ENCODE results near the gene ACTRT2.

Gene ACTRT2

DNA sequence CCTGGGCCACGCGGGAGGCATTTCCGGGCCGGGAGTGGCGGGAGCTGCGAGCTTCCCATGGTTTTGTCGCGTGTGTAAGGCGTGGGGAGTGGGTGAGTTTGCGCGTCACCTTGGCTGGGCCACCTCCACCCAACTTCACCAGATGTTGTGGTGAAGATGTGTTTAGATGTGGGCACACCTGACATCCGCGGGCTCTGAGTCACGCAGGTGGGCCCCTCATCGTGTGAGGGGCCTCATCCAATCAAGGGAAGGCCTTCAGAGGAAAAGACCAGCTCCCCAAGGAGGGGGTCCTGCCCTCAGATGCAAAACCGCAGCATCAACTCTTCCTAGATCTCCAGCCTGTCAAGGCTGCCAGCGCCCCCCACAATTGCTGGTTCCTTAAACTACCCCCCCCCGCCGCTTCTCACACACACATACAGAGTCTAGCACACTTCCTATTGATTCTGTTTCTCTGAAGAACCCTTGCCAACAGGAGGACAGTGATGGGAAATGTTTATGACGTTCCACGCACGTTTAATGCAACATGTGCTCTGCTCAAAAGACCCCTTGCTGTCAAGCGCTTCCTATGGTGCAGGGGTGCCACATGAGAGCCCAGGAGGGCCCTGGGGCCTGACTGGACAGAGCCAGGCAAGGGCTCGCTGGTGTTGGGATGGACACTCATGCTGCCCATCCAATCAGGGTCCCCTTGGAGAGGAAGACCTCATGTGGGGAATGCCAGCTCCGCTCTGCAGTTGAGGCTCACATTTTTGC lies 11.9 kb downstream of the ACTRT2 start:
- DNase-seq (ENCODE audit: low spot score): no peak

DNA sequence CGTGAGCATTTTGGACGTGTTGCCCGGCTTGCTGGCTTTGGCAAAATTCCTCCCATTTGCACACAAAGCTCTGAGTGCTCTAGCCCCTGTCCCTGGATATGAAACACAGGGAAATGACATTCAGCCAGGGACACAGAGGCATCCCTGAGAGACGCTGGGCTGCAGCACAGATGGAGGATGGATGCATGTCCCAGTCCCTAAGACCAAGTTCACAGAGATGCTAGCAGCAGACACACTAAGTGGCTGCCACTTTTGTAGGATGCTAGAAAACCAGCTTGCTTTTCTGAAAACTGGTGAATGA lies 12.5 kb downstream of the ACTRT2 start:
- DNase-seq (ENCODE audit: low spot score): no peak

DNA sequence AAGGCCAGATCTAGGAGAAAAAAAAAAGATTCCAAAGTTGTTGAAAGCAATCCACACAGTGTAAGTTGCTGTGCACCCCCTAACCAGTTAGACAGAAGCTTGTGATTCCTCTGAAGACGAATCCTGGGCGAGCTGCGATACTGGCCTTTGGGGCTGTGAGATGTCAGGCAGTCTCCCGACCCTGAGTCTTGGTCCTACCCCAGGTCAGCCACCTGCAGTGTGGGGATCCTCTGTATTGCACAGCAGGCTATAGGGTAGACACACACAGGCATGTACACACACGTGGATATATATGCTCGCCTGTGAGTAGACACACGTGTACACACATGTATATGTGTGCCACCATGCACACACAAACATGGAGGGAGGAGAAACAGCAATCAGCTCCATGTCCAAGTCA lies 12.9 kb downstream of the ACTRT2 start:
- DNase-seq (ENCODE audit: low spot score): no peak

DNA sequence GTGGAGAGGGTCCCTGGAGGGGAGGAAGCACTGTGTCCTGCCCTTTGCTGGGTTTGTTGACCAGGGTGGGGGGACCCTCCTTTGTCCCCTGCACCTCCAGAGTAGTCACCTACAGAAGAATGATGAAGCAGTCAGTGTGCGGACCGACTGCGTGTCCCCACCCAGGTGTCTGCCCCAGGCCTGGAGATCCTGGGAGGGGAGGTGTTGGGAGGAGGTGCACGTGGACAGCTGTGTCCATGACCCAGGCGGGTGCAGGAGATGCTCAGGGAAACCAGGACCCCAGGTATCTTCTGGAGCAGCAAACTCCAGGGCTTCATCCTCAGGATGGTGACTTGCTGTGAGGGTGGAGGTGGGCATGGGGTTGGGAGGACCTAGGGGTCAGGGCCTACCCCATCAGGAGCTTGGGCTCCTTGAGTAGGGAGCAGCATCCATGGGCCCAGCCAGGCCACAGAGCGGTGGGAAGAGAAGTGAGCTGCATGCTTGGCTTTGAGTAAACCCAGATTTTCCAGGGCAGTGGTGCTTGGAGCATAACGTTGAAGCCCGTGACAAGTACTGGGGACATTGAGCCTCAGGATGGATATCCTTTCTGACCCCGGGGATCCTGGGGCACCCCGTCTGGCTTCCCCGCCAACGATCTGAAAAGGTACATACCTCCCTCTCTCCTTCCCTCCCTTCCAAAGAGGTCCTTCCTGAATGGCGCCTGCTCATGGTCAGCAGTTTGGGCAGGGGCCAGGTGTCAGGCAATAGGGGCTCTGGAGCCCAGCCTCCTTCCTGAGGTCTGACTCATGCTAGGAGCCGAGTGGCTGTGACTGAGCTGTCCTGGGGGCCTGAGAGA lies 13.7 kb downstream of the ACTRT2 start:
- no peak for DNase-seq (ENCODE audit: low spot score)

DNA sequence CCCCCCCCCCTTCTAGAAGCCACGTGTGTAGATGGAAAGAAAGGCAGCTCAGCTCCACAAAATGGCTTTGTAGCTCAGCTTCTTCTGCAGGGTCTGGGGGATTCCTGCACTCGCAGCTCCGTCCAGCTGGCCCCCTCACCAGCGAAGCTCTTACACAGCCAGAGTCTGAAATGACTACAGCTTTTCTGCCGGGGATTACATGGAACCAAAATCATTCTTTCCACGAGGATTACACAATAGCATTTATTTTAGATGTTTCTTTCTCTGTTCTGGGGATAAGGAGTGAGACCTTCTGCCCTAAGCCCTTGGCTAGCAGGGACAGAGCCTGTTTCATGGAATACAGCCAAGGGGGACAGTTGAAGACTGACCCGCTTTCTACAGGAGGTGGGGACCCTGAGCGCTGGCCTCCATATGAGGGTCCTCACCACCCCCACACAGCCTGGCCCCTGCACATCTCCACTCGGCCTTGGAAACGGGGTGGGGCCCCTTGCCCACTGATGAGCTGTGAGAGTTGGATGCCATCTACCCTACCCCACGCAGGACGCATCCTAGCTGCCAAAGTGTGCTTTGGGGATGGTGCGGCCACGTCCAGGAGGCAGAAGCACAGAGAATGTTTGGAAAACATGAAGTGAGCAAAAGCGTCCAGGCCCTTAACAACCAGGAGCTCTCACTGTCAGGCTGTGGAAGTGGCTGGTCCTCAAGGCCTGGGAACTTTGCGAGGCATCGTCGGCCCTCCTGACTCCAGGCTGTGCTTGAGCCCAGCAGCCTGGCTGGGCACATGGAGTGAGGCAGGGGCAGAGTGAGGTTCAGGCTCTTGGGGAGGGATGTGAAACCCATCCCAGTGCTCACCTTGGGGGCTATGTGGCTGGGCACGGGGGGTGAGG lies 14.5 kb downstream of the ACTRT2 start:
- DNase-seq (ENCODE audit: low spot score): no peak

DNA sequence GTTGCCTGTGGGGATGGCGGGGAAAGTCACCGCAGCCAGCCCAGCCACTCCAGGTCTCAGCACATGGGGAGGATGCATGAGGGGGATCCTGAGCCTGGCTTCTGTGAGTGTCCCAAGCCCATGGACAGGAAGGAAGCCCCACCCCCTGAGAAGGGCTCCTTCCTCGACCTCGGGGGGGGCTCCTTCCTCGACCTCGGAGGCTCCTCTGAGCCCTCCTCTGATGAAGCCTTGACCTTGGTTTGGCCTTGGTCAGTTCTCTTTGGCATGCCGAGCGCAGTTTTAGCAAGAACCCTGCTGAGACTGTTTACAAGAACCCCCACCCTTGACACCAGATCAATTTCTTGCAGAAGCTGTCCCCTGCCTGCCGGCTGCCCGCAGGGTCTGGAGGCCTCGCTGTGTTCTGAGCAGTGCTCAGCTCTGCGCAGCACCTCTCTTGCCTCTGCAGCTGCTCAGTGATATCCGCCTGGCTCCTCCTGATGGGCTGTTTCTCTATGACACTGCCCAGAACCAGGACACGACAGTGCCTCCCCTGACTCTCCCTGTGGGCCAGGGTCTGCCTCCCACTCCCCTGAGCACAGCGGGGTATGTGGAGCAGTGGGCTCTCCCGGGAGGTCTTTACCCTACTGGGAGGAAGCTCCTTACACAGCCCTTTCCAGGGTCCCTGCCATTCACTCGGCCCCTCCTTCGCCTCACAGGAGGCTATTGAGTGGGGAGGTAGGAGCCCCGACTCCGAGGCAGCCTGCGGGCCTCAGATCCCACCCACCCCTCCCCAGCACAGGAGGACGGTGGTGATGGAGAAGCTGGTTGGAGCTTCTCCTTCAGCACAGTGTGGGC lies 15.4 kb downstream of the ACTRT2 start:
- DNase-seq (ENCODE audit: low spot score): no peak

DNA sequence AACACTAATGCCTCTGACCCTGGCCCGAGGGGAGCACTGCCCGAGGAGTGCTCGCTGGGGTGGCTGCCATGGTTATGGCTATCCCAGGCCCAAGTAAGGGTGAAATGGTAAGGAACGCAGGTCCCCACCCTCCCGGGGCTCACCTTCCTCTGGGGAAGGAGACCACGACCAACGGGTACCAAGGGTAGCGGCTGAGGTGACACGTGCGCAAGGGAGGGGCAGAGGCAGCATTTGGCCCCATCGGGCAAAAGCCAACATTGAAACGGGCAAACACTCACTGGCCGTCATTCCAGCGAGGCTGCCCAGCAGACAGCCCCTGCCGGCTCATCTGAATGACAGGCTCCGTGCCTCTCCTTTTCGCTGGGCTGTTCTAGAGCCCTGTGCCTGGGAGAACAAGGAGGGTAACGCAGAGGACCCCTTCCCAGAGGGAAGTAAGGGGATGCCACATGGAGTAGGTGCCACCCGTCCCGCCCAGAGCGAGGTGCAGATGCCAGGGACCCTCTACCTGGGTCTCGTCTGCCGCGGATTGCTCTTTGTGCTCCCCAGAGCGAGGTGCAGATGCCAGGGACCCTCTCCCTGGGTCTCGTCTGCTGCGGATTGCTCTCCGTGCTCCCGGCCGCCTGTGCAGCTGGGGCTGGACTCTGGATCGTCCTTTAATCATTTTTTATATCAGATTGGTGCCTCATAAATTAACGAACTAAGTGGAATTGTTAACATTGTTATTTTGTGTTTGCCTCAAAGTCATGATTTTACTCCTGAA lies 16.2 kb downstream of the ACTRT2 start:
- DNase-seq (ENCODE audit: low spot score): no peak

DNA sequence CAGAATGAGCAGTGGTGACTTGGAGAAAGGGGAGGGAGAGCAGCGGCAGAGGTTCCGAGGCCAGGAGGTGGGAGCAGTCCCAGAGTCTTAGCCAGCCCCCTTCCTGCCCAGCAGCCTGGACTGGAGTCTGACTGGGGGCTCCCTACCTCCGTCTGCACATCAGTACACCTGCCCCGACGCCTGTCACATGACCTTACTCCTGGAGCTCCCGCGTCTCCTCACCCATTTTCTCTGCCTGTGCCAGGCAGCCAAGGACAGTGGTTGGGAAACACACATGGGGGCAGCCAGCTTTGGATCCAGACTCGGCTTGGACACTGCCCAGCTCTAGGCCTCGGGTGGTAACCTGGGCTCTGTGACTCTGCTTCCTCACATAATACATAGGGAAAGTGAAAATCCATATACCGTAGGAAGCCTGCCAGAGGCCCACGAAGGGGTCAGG lies 16.9 kb downstream of the ACTRT2 start:
- DNase-seq (ENCODE audit: low spot score): no peak

DNA sequence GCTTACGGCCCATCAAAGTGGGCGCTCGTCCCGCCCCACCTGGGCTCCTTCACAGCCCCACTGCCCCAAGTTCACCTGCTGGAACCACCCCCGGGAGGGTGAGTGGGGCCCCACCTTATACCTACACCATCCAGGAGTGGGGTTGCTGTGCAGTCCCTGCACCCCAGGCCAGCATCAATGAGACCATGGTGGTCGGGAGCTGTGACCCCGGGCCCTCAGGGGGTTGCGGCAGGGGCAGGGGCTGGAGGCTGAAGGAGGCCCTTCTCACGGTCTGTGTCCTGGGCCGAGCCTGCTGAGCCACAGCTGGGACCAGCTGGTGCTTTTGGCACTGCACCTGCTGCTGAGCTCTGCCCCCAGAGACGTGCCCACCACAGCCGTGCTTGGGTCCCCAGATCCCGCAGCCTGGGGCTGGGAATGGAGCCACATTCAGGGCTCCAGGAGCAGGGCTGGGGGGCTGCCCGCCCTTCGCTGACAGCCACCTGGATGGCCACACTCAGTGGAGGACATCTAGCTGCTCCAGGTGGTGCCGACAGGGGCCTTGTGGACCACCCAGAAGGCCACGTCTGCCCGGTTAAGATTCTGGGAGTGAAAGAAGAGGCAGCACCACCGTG lies 17.4 kb downstream of the ACTRT2 start:
- DNase-seq (ENCODE audit: low spot score): no peak

DNA sequence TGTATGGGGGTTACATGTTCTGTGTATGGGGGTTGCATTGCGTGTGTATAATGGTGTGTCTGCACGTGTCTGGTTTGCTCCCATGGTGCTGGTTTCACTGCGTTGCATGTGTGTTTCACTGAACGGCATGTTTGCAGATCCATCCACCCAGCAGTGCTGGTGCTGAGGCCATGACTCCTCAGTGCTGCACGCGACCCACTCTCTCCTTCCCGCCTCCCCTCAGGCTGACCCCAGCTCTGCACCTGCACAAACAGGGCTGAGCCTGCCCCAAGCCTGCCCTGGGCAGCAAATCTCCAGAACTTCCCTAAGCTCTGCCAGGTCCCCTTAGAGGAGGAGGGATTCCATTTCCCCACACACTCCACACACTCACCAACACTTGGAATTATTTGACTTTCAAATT lies 18.7 kb downstream of the ACTRT2 start:
- no peak for DNase-seq (ENCODE audit: low spot score)

DNA sequence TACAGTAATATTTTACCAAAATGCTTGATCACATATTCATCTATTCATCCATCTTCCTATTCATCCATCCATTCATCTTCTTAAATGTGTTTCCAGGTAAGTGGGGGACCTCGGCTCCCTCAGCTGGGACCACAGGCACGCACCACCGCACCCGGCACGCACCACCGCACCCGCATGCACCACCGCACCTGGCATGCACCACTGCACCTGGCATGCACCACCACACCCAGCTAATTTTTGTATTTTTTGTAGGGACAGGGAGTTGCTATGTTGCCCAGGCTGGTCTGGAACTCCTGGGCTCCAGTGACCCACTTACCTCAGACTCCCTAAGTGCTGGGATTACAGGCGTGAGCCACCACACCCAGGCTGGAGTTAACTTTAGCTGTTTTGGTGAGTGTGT lies 21.2 kb downstream of the ACTRT2 start:
- no peak for DNase-seq (ENCODE audit: low spot score)

DNA sequence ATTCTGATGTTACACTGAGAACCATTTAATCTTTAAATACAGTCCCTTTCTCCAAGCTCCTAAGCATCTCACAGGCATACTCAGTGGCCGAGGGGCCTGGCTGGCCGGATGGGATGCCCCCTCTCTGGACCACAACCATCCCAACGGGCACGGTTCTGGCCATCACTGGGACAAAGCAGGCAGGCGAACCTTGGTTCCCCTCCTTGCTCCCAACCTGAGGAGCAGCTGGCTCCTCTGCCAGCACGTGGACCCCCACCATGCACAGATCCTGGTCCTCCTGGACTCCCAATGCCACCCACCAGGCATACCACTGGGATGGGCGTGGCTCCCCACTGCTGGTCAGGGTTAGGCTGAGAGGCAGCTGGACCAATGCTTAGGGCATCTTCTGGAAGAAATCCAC lies 27.9 kb downstream of the ACTRT2 start:
- no peak for DNase-seq (ENCODE audit: low spot score)

DNA sequence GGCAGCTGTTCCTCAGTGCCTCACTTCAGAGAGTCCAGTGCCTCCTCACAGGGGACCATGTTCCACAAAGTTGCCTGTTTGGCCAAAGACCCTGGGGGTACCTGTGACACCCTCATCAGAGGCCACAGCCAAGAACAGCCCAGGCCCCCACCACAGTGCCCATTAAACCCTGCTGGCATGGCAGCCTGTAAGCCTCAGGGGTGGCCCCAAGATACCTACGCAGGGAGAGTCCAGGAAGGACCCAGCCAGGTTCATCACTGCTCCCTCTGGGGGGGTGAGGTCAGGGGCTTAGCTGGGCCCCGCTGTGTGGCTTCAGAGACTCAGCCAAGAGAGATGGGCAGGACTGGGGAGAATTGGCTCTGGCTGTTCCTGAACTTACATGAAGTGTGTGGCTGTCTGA lies 28.6 kb downstream of the ACTRT2 start:
- DNase-seq (ENCODE audit: low spot score): no peak

DNA sequence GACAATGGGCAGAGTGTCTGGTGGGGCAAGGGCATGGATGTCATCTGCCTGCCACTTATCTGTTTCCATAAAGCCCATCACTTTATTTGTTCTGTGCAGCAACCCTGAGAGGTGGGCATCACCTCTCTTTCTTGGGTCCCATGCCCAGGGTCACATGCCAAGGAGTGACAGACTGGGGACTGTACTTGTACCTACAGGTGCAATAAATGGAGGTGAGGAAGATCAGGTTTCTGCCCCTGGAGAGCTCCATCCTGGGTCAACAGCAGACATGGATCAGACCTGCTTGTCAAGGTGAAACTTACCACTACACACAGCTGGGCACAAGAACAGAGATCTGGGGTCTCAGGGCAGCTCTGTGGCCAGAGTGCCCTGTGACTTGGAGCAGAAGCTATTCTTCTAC lies 29.3 kb downstream of the ACTRT2 start:
- no peak for DNase-seq (ENCODE audit: low spot score)

DNA sequence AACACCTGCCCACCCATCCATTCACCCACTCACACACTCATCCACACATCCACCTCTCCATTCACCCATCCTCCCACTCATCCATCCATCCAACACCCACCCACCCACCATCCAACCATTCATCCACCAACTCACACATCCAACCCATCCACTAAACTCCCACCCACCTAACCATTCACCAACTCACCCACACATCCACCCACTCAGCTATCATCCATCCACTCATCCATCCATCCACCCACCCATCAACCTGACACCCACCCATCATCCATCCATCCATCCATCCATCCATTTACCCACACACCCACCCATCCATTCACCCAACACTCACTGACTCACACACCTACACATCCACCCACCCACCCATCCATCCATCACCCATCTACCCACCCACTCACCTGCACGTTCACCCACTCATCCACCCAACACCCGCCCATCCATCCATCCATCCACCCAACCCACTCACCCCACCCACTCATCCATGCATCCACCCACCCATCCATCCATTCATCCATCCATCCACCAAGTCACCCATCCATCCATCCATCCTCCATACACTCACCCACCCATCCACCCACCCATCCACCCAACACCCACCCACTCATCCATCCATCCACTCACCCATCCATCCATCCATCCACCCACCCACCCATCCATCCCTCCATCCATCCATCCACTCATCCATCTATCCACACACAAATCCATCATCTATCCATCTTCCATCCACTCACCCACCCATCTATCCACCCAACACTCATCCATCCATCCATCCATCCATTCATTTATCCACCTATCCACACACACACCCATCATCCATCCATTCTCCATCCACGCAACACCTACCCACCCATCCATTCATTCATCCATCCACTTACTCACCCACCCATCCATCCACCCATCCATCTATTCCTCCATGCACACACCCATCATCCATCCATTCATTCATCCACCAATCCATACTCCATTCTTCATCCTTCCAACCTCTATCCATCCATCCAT lies 30.3 kb downstream of the ACTRT2 start:
- no peak for DNase-seq (ENCODE audit: low spot score)

DNA sequence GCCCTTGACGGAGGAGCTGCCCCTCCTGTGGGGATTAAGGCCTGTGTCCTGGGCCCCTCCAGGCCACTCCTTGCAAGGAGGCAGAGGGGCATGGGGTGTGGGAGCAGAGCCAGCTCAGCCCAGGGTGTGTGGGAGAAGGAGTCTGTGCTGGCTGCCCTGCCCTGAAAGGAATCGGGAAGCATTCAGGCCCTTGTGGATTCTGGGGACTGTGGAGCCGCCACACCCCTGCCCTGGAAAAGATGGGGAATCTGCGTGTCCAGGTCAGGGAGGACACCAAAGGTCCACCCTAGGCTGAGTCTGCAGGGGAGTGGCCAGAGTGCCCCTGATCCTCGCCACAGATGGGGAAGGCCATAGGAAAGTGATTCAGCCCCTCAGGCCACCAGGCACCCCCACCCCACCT lies 31.2 kb downstream of the ACTRT2 start:
- DNase-seq (ENCODE audit: low spot score): no peak

DNA sequence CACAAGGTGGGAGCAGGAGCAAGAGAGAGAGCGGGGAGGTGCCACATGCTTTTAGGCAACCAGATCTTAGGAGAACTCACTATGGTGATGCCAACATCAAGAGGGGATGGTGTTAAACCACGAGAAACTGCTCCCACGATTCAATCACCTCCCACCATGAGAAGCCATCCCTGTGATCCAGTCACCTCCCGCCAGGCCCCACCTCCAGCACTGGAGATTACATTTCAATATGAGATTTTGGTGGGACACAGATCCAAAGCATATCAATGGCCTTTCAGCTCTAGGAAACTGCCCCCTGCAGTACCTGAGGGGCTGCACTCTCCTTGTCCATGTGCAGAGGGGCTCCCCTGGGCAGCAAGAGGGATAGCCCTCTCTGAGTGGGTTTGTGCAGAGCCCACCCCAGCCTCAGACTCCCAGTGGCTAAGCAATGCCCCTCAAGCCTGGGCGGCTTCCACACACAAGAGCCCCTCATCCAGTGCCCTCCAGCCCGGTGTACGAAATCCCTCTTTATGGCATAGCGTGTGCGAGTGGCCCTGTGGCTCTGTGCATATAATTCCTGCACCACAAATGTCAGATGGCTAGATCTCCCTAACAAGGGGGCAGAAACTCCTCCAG lies 32.2 kb downstream of the ACTRT2 start:
- DNase-seq (ENCODE audit: low spot score): no peak

DNA sequence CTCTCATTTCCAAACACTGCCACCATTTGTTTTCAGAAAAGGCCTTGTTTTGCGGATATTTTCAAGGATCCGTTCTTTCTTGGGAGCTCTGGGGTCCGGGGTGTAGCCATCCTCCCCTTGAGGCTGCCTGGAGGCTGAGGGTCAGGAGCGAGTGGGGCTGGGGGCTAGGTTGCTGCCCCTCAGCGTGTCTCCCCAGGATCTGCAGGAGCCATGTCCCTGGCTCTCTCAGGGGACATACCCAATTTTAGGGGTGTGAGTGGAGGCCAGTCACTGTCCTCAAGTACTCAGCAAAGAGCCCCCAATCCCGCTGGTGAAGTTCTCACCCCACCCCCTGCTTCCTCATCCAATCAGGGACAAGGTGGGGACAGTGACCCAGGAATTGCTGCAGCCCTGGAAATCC lies 32.7 kb downstream of the ACTRT2 start:
- DNase-seq (ENCODE audit: low spot score): no peak

DNA sequence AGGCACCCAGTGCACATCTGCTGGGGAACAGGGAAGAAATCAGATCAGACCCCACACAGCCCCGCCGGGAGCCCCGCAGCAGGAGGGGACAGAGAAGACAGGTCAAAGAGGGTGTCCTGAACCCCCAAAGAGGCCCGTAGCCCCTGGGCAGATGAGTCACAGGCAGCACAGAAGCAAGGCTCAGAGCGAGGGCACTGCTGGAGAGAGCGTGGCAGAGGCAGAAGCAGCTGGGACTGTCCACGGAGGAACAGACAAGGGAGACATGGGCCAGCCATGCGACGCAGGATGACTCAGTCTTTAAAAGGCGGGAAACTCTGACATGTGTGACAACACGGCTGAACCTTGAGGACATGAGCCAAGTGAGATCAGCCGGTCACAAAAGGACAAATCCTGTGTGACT lies 33.2 kb downstream of the ACTRT2 start:
- DNase-seq (ENCODE audit: low spot score): no peak
